Karpas-422 (cell line): ENCODE results near the gene LSAMP. TPM values are rescaled to one million over a fixed set of nuclear protein-coding genes. Genes with fewer than 3 reads are reported as not detected.

ENCODE experiments used
- DNase-seq: peaks from one replicate; pipeline ENCODE4 v3.0.0-alpha.2; 2015
- H2AFZ ChIP-seq: fragments of 200-600 bp; sonication (generic); 2 replicates; pipeline ENCODE4 v1.6.1; 2014; ENCODE audit warnings: antibody characterized with exemption, low read length, mixed read lengths
- H3K27ac ChIP-seq: fragments of 200-600 bp; sonication (generic); 2 replicates; pipeline ENCODE4 v1.5.1; 2014; ENCODE audit warnings: mild to moderate bottlenecking, low read length, moderate library complexity
- H3K27me3 ChIP-seq: fragments of 200-600 bp; sonication (generic); 2 replicates; pipeline ENCODE4 v1.6.1; 2014; ENCODE audit warnings: low read length, mixed read lengths
- H3K36me3 ChIP-seq: fragments of 200-600 bp; sonication (generic); 2 replicates; pipeline ENCODE4 v1.6.1; 2014; ENCODE audit warnings: low read length, mixed read lengths; ENCODE audit not compliant: insufficient read depth
- H3K4me1 ChIP-seq: fragments of 200-600 bp; sonication (generic); 2 replicates; pipeline ENCODE4 v1.6.1; 2014; ENCODE audit warnings: mild to moderate bottlenecking, low read length, mixed read lengths
- H3K4me2 ChIP-seq: fragments of 200-600 bp; sonication (generic); 2 replicates; pipeline ENCODE4 v1.6.1; 2014; ENCODE audit warnings: low read length, low read depth, mild to moderate bottlenecking; ENCODE audit not compliant: poor library complexity, severe bottlenecking
- H3K4me3 ChIP-seq: fragments of 200-600 bp; sonication (generic); 2 replicates; pipeline ENCODE4 v1.5.1; 2014; ENCODE audit warnings: mild to moderate bottlenecking, antibody characterized with exemption, low read length, mixed read lengths
- H3K79me2 ChIP-seq: fragments of 200-600 bp; sonication (generic); 2 replicates; pipeline ENCODE4 v1.6.1; 2014; ENCODE audit warnings: mild to moderate bottlenecking, low read length, mixed read lengths
- H3K9ac ChIP-seq: fragments of 200-600 bp; sonication (generic); 2 replicates; pipeline ENCODE4 v1.6.0; 2014; ENCODE audit warnings: low read length
- H3K9me2 ChIP-seq: fragments of 200-600 bp; sonication (generic), shearing (Covaris generic); replicated peaks from 2 replicates; pipeline ENCODE4 v1.6.0; 2014; ENCODE audit warnings: mild to moderate bottlenecking, low read length, moderate library complexity; ENCODE audit not compliant: insufficient read depth
- H3K9me3 ChIP-seq: fragments of 300-700, 200-600 bp; sonication (generic); 2 replicates; pipeline ENCODE4 v1.6.1; 2014; ENCODE audit warnings: low read length, mixed read lengths
- H4K20me1 ChIP-seq: fragments of 200-600 bp; sonication (generic); 2 replicates; pipeline ENCODE4 v1.6.1; 2014; ENCODE audit warnings: mild to moderate bottlenecking, antibody characterized with exemption, low read length, low read depth; ENCODE audit not compliant: insufficient read depth
- total RNA-seq: library from RNA; depleted of rRNA; stranded (reverse); fragments of >200 nt; shearing (Covaris generic); gene quantifications from 2 replicates; pipeline ENCODE4 v1.2.3, GENCODE V29; 2014; ENCODE audit warnings: low replicate concordance

The LSAMP gene
- total RNA-seq, 1 experiment from 2014 or later = not detected

DNA sequence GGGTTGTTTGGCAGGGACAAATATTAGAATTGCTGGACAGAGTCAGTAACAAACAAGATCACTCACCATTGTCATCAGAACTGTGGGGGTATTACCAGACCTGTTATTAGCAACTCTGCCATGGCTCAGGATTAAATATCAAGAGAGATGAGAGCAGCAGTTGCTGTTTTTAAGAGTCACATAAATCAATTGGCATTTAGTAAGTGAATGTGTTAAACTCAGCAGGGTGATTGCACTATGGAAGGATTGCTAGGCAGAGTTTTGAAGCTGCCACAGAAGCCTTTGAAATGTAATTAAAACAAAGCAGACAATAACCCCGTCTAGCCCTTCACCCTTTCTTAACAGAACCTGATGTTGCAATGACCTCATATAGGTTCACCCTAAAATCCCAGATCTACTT, 583.2 kb downstream of the LSAMP start:
- Histone ChIP-seq H3K27me3 (no peaks in the 10 kb centered on the region), H4K20me1 (no peaks in the 10 kb centered on the region), H3K9ac (no peak overlapping the region), H3K9me3 (no peaks in the 10 kb centered on the region), H3K27ac (no peak overlapping the region), H3K4me3 (no peak overlapping the region), H3K36me3 (no peaks in the 10 kb centered on the region), H2AFZ (no peak overlapping the region), H3K4me2 (no peak overlapping the region), H3K9me2 (no peaks in the 10 kb centered on the region), H3K4me1 (no peaks in the 10 kb centered on the region), H3K79me2 (no peaks in the 10 kb centered on the region)
- no peak for DNase-seq

DNA sequence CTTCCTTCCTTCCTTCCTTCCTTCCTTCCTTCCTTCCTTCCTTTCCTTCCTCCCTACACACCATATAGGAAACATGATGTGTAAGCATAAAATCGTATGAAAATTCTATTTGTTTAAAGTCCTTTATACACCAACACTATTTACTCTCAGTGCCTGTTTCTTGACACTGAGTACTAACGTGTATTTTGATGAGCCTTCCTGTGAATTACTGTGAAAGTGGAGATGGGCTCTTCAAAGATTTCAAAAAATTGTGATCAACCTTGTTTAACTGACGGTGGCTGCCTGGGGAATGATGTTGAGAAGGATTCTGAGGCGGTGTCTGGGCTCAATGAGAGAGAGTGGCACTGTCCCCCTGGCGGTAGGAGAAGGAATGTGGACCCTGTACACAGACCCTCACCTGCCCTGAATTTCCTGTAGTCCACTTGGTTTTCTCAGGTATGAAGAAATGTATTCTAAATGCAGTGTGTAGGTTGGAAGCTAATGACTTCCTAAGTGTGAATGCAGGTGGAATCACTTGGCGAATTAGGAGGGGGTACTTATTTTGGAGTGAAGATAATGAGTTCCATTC, 584.0 kb downstream of the LSAMP start:
- H3K36me3 ChIP-seq = no peaks in the 10 kb centered on the region
- no peaks in the 10 kb centered on the region for H3K9me2 ChIP-seq
- no peaks in the 10 kb centered on the region for H3K79me2 ChIP-seq
- H3K27ac ChIP-seq = no peak overlapping the region
- no peaks in the 10 kb centered on the region for H4K20me1 ChIP-seq
- H3K9ac ChIP-seq = no peak overlapping the region
- no peak for DNase-seq
- no peaks in the 10 kb centered on the region for H3K4me1 ChIP-seq
- H3K27me3 ChIP-seq = no peaks in the 10 kb centered on the region
- no peak overlapping the region for H2AFZ ChIP-seq
- H3K9me3 ChIP-seq = no peaks in the 10 kb centered on the region
- no peak overlapping the region for H3K4me3 ChIP-seq
- no peak overlapping the region for H3K4me2 ChIP-seq

DNA sequence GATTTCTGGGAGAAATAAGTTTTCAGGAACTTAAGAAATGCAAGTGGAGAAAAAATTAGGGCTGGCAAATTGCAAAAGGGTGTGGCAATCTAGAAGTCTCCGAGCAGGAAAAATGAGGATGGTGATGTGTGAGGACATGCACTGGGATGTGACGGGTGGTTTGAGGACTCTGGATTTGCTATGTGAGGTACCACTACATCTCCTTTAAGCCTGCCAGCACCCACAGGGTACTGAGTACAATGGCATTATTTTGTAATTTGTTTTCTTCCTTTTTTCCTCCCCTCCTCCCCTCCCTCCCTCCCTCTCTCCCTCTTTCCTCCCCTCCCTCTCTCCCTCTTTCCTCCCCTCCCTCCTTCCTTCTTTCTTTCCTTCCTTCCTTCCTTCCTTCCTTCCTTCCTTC, 584.5 kb downstream of the LSAMP start:
- Histone ChIP-seq H3K4me2 (no peak overlapping the region), H3K79me2 (no peaks in the 10 kb centered on the region), H3K36me3 (no peaks in the 10 kb centered on the region), H3K27ac (no peak overlapping the region), H3K9me2 (no peaks in the 10 kb centered on the region), H3K4me3 (no peak overlapping the region), H2AFZ (no peak overlapping the region), H3K9ac (no peak overlapping the region), H4K20me1 (no peaks in the 10 kb centered on the region), H3K9me3 (no peaks in the 10 kb centered on the region), H3K27me3 (no peaks in the 10 kb centered on the region), H3K4me1 (no peaks in the 10 kb centered on the region)
- no peak for DNase-seq

DNA sequence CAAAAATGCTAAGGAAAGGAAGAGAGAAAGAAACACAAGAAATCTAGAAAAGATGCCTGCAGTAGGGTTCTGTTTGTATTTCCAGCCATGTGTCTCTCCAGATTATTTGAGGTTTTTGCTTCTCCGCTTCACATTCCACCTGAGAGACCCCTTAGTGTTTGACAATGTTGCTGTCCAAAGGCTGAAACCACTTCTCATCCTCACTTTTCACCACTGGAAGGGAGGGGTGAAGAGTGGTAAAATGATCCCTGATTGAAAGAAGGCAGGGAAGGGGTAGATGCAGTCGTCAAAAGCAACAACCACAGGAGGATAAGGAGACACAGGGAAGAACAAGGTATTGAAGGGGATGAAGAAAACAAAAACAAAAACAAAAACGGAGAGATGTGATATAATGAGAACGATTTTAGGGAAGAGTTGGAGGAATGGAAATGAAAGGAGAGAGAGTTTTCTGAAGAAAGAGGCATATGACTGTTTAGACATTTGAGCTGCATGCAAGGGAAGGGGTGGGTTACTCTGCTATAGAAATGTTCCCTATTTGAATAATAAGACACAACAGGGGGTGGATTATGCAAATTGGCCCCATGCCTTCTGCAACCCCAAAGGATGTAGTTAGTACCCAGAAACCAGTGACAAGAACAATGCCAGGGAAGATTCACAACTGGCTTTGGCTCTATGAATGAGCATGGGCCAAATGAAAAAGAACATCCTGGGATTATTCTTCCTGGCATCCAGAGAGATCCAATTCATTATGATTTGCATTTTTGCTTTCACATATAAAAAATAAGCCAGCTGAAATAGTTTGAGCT, 586.1 kb downstream of the LSAMP start:
- H3K27ac ChIP-seq = no peak overlapping the region
- H3K4me1 ChIP-seq = no peaks in the 10 kb centered on the region
- no peaks in the 10 kb centered on the region for H3K36me3 ChIP-seq
- no peak overlapping the region for H2AFZ ChIP-seq
- no peaks in the 10 kb centered on the region for H4K20me1 ChIP-seq
- H3K4me2 ChIP-seq = no peak overlapping the region
- H3K9ac ChIP-seq = no peak overlapping the region
- no peak overlapping the region for H3K4me3 ChIP-seq
- no peaks in the 10 kb centered on the region for H3K27me3 ChIP-seq
- H3K79me2 ChIP-seq = no peaks in the 10 kb centered on the region
- no peak for DNase-seq
- no peaks in the 10 kb centered on the region for H3K9me3 ChIP-seq
- H3K9me2 ChIP-seq = 0 out of 2 replicates have a peak, but pooled peaks cover 3% of the 10 kb centered on the region

DNA sequence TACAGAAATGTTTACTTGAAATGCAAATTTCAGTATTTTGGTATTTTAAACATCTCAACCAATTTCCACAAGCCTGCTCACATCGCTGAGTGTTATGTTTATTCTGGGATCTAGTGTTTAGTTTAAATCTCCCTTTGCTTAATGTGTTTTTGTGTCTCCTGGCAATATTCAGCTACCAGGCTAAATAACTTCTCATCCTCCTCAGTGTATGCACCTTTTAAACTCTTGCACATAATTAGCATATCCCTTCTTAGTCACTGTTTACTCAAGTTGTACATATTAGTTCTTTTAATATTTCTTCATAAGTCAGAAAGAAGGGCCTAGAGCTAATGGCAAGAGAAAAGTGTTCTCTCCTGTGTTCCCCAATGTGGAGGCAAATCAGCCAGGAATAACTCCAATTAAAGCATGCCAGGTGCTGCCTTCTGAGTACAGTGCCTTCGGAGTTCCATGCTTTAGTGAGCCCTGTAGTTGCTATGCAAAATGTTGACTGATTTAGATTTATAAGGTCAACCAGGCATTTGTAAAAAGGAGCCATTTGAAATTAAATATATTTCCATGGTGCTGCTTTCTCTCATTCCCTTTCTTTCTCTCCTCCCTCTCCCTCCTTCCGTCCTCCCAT, 587.7 kb downstream of the LSAMP start:
- Histone ChIP-seq H3K4me2 (no peak overlapping the region), H4K20me1 (no peaks in the 10 kb centered on the region), H3K36me3 (no peaks in the 10 kb centered on the region), H3K9me3 (no peaks in the 10 kb centered on the region), H3K27me3 (no peaks in the 10 kb centered on the region), H3K79me2 (no peaks in the 10 kb centered on the region), H3K4me1 (no peaks in the 10 kb centered on the region), H2AFZ (no peak overlapping the region), H3K9ac (no peak overlapping the region), H3K9me2 (0 out of 2 replicates have a peak, but pooled peaks cover 3% of the 10 kb centered on the region), H3K4me3 (no peak overlapping the region), H3K27ac (no peak overlapping the region)
- no peak for DNase-seq

DNA sequence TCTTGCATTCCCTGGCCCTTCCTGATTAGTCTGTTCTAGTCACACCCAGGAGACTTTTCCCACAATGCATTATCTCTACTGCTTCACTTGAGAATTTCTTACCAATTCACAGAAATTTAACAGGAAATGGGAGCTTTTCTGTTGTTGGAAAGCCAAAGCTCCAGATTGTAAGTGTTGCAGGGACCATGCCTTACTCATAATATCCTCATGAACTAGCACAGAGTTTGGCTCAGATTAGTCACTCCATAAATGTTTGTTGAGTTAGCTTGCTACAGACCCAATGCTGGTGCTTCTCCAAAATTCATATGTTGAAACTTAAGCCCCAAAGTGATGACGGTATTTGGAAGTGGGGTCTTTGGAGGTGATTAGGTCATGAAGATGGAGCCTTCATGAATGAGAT, 589.4 kb downstream of the LSAMP start:
- H4K20me1 ChIP-seq = no peaks in the 10 kb centered on the region
- H3K27me3 ChIP-seq = no peaks in the 10 kb centered on the region
- H3K79me2 ChIP-seq = no peaks in the 10 kb centered on the region
- no peak overlapping the region for H3K4me3 ChIP-seq
- DNase-seq = no peak
- H3K36me3 ChIP-seq = no peaks in the 10 kb centered on the region
- no peak overlapping the region for H3K4me2 ChIP-seq
- no peaks in the 10 kb centered on the region for H3K4me1 ChIP-seq
- H3K27ac ChIP-seq = no peak overlapping the region
- H3K9me3 ChIP-seq = no peaks in the 10 kb centered on the region
- 0 out of 2 replicates have a peak, but pooled peaks cover 3% of the 10 kb centered on the region for H3K9me2 ChIP-seq
- H2AFZ ChIP-seq = no peak overlapping the region
- H3K9ac ChIP-seq = no peak overlapping the region

DNA sequence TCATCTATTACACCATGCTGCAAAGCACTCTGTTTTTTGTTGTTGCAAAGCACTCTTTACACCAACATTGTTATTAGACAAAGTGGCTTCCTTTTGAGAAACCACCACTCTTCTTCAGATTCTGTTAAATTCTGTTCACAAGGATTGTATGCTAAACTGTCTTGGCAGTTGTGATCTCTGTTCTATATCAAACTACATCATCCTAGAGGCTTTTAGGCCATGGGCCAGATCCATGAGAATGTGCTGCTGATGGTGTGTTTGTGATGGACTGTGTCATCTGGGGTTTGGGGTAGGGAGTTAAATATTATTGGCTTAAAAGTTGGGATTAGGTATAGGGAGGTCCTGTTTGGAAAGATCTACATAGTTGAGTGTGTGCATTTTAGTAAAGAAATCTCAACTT, 592.2 kb downstream of the LSAMP start:
- Histone ChIP-seq H3K9ac (no peak overlapping the region), H3K9me3 (no peaks in the 10 kb centered on the region), H3K27me3 (no peaks in the 10 kb centered on the region), H3K36me3 (no peaks in the 10 kb centered on the region), H4K20me1 (no peaks in the 10 kb centered on the region), H3K4me3 (no peak overlapping the region), H3K79me2 (no peaks in the 10 kb centered on the region), H3K9me2 (0 out of 2 replicates have a peak, but pooled peaks cover 3% of the 10 kb centered on the region), H2AFZ (no peak overlapping the region), H3K4me1 (no peaks in the 10 kb centered on the region), H3K27ac (no peak overlapping the region), H3K4me2 (no peak overlapping the region)
- DNase-seq = no peak

DNA sequence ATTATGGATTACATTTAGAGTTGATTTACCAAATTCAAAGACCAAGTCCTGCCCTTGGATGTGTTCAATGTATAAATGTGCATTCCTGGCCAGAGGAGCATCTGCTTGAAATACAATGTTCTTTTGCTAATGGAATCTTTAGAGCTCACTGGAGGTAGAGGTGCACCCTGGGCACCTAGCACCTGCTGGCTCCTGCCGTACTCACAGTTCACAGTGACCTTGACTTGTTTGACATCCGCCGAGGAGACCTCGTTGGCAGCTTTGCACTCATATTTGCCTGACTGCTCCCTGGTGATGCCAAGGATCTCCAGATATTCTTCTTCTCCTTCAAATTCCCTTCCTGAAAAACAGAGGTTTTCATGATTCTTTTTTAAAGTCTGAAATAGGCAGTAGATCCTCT, 593.0 kb downstream of the LSAMP start:
- no peak overlapping the region for H3K4me3 ChIP-seq
- no peaks in the 10 kb centered on the region for H3K4me1 ChIP-seq
- no peak overlapping the region for H3K9ac ChIP-seq
- no peaks in the 10 kb centered on the region for H4K20me1 ChIP-seq
- no peaks in the 10 kb centered on the region for H3K36me3 ChIP-seq
- DNase-seq = no peak
- H3K9me2 ChIP-seq = 0 out of 2 replicates have a peak, but pooled peaks cover 3% of the 10 kb centered on the region
- no peak overlapping the region for H3K27ac ChIP-seq
- H3K27me3 ChIP-seq = no peaks in the 10 kb centered on the region
- no peak overlapping the region for H2AFZ ChIP-seq
- no peak overlapping the region for H3K4me2 ChIP-seq
- H3K79me2 ChIP-seq = no peaks in the 10 kb centered on the region
- no peaks in the 10 kb centered on the region for H3K9me3 ChIP-seq
